SK-N-MC (cell line): ENCODE measurements around the gene COL11A1.
A peak's percentile ranks its signal among the peaks of the same experiment; 100 is the strongest.

ENCODE experiments used
- DNase-seq: peaks from one replicate; pipeline ENCODE4 v3.0.0-alpha.2; 2011; ENCODE audit warnings: low read depth, low spot score
- H3K27ac ChIP-seq: fragments of 200-600 bp; sonication (generic); 2 replicates; pipeline ENCODE4 v1.5.1; 2016; ENCODE audit warnings: mixed run types
- H3K36me3 ChIP-seq: fragments of 200-600 bp; sonication (generic); 2 replicates; pipeline ENCODE4 v1.6.1; 2017; ENCODE audit warnings: antibody characterized with exemption, low read length, mixed read lengths; ENCODE audit not compliant: insufficient read depth
- H3K4me3 ChIP-seq: fragments of 200-600 bp; sonication (generic); 2 replicates; pipeline ENCODE4 v1.5.1; 2016
- H3K9ac ChIP-seq: fragments of 200-600 bp; sonication (generic); 2 replicates; pipeline ENCODE4 v1.8.0; 2017; ENCODE audit warnings: mixed run types, mixed read lengths; ENCODE audit not compliant: insufficient read length
- H3K9me3 ChIP-seq: fragments of 200-600 bp; sonication (generic); 2 replicates; pipeline ENCODE4 v1.6.1; 2017; ENCODE audit warnings: low read depth, mild to moderate bottlenecking, antibody characterized with exemption, low read length, moderate library complexity, mixed read lengths
- EZH2 ChIP-seq: fragments of 200-600 bp; sonication (generic); IDR thresholded peaks from one replicate; pipeline ENCODE4 v1.6.1; 2017; ENCODE audit warnings: antibody characterized with exemption
- FOXP2 ChIP-seq: optimal IDR thresholded peaks from 2 replicates; pipeline ENCODE3; 2011; ENCODE audit warnings: mild to moderate bottlenecking, moderate library complexity; ENCODE audit not compliant: insufficient read depth; ENCODE audit errors: extremely low read length, control extremely low read depth
- POLR2AphosphoS5 ChIP-seq: IDR thresholded peaks from 2 replicates; pipeline ENCODE4 v1.6.1; 2012; ENCODE audit warnings: mild to moderate bottlenecking, low read depth, low read length, borderline replicate concordance

Gene COL11A1

DNA sequence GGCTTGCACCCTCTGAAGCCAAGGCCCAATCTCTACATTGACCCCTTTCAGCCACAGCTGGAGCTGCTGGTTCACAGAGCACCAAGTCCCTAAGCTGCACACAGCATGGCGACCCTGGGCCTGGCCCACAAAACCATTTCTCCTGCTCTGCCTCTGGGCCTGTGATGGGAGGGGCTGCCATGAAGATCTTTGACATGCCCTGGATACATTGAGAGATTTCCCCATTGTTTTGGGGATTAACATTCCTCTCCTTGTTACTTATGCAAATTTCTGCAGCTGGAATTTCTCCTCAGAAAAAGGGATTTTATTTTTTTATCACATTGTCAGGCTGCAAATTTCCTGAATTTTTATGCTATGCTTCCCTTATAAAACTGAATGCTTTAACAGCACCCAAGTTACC lies 235.8 kb downstream of the COL11A1 start:
- Histone ChIP-seq H3K27ac (no peak overlapping the region), H3K9me3 (no peaks in the 10 kb centered on the region), H3K4me3 (no peak overlapping the region), H3K36me3 (no peaks in the 10 kb centered on the region), H3K9ac (no peak overlapping the region)
- DNase-seq, result no peak
- TF ChIP-seq POLR2AphosphoS5 (no peak), FOXP2 (no peak), EZH2 (no peak)

DNA sequence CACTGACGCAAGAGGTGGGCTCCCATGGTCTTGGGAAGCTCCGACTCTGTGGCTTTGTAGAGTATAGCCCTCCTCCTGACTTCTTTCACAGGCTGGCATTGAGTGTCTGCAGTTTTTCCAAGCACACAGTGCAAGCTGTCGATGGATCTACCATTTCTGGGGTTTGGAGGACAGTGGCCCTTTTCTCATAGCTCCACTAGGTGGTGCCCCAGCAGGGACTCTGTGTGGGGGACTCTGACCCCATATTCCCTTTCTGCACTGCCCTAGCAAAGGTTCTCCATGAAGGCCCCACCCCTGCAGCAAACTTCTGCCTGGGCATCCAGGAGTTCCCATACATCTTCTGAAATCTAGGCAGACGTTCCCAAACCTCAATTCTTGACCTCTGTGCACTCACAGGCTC lies 236.2 kb downstream of the COL11A1 start:
- no peaks in the 10 kb centered on the region for H3K9me3 ChIP-seq
- H3K36me3 ChIP-seq, result no peaks in the 10 kb centered on the region
- DNase-seq, result no peak
- TF ChIP-seq FOXP2, result no peak
- no peak for TF ChIP-seq EZH2
- no peak for TF ChIP-seq POLR2AphosphoS5
- H3K27ac ChIP-seq, result no peak overlapping the region
- no peak overlapping the region for H3K9ac ChIP-seq
- no peak overlapping the region for H3K4me3 ChIP-seq

DNA sequence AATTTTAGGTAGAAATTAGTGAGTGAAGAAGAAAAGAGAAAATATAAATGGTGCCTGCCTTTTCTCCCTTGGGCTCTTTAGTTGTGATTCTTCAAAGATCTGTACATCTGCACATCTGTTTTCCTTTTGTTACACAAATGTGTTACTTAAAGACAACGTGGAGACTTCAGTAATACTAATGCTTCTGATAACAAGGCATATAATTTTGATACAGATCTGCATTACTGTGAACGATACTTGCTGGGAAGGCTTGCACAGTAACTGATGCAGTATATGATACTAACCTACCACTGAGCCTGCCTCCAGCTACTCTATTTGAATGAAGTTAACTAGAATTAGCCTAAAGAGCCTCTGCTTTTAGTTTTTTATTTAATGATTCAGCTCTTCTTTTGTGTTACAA lies 244.6 kb downstream of the COL11A1 start:
- Histone ChIP-seq H3K4me3 (peak overlapping the region; percentile 50), H3K9me3 (no peaks in the 10 kb centered on the region), H3K36me3 (no peaks in the 10 kb centered on the region), H3K27ac (peak overlapping the region; percentile 70), H3K9ac (peak overlapping the region; percentile 1)
- no peak for TF ChIP-seq FOXP2
- no peak for TF ChIP-seq POLR2AphosphoS5
- no peak for TF ChIP-seq EZH2
- DNase-seq, result peak; percentile 57

DNA sequence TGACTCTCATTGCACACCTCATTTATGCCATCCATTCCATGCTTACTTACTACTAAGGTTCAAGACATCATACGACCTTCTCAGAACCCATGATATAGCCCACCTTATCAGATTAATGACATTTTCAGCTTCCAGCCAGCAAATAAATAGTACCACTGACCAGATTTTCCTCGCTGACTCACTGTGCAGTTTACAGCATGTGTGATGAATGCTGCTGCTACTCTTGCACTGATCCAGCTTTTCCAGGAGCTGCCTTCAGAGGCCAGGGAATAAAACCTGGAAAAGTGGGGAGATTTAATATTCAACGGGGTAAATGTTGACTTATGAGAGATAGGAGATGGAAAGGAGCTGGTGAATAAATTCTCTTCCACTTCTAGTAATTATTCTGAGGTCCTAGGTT lies 247.1 kb downstream of the COL11A1 start:
- Histone ChIP-seq H3K4me3 (no peak overlapping the region), H3K27ac (no peak overlapping the region), H3K9ac (no peak overlapping the region), H3K36me3 (no peaks in the 10 kb centered on the region), H3K9me3 (no peaks in the 10 kb centered on the region; the same call in 1 of the 2 replicates)
- TF ChIP-seq FOXP2 (no peak), EZH2 (no peak), POLR2AphosphoS5 (no peak)
- no peak for DNase-seq

DNA sequence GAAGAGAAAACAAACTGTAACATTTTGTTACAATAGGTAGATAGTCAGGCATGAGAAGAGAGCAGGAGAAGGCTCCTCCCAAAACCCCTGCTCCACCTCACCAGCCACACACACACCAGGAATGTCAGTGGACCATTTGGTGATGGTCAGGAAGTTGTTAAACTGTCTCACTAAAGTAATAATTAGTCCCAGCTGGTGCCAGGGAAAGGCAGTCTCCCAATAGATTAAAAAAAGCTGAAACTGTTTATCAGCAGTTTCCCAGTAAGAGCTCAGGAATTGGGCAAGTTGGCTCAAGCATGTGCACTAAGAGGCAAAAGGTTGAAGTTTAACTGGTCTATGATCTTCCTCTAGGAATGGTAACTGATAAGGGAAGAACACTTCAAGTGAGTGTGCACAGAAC lies 249.6 kb downstream of the COL11A1 start:
- DNase-seq, result peak; percentile 50
- Histone ChIP-seq H3K36me3 (no peaks in the 10 kb centered on the region), H3K27ac (peak overlapping the region; percentile 80), H3K9ac (peak overlapping the region; percentile 15), H3K4me3 (peak overlapping the region; percentile 40), H3K9me3 (no peaks in the 10 kb centered on the region; the same call in 1 of the 2 replicates)
- TF ChIP-seq FOXP2 (no peak), POLR2AphosphoS5 (no peak; the same call in 1 of the 2 replicates), EZH2 (no peak)

DNA sequence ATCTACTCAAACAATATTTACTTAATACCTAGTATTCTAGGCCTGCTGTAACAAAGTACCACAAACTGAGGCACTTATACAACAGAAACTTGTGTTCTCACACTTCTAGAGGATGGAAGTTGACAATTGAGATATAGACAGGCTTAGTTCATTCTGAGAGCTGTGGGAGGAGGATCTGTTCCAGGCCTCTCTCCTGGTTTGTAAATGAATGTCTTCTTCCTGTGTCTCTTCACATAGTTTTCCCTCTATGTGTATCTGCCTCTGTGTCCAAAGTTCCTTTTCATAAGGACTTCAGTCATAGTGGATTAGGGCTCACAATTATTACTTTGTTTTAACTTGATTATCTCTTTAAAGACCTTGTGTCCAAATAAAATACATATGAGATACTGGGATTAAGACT lies 251.1 kb downstream of the COL11A1 start:
- TF ChIP-seq EZH2, result no peak
- no peak for TF ChIP-seq FOXP2
- TF ChIP-seq POLR2AphosphoS5, result no peak
- no peak for DNase-seq
- H3K27ac ChIP-seq, result no peak overlapping the region
- no peaks in the 10 kb centered on the region for H3K36me3 ChIP-seq
- H3K9ac ChIP-seq, result no peak overlapping the region
- H3K9me3 ChIP-seq, result no peaks in the 10 kb centered on the region; the same call in 1 of the 2 replicates
- H3K4me3 ChIP-seq, result no peak overlapping the region

DNA sequence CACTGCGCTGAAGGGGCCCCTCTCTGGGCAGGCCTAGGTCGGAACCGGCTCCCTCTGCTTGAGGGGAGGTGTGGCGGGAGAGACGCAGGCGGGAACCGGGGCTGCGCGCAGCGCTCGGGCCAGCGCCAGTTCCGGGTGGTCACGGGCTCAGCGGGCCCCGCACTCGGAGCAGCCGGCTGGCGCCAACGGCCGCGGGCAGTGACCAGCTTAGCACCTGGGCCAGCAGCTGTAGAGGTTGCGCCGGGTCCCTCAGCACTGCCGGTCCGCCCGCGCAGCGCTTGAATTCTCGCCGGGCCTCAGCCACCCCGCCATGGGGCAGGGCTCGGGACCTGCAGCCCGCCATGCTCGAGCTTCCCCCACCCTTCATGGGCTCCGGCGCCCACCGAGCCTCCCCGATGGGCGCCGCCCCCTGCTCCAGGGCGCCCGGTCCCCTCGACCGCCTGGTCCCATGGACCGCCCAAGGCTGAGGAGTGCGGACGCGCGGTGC lies 254.6 kb downstream of the COL11A1 start:
- DNase-seq, result no peak
- Histone ChIP-seq H3K27ac (peak overlapping the region; percentile 84; the same call in 1 of the 2 replicates), H3K9ac (peak overlapping the region; percentile 51), H3K36me3 (no peaks in the 10 kb centered on the region), H3K4me3 (no peak overlapping the region), H3K9me3 (no peaks in the 10 kb centered on the region; the same call in 1 of the 2 replicates)
- TF ChIP-seq EZH2 (no peak), POLR2AphosphoS5 (no peak), FOXP2 (no peak)

DNA sequence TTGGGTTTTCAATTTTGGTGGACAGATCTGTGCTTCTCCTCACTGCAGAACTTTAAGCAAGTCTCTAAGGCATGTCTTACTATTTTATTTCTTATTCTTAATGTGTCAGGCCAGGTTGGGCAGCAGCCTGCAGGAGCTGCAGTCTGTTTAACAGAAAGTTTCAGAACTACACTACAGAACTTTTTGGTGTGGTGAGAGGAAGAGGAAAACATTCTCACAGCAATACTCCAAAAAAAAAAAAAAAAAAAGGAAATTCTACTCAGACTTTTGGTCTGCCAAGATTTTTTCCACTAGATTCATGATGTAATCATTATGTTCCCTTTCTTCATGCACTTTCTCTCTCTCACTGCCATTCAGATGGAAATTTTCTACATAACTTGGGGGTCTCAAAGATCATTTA lies 255.2 kb downstream of the COL11A1 start:
- Histone ChIP-seq H3K4me3 (no peak overlapping the region), H3K36me3 (no peaks in the 10 kb centered on the region), H3K9me3 (peaks cover under 1% of the 10 kb centered on the region; the same call in 1 of the 2 replicates), H3K27ac (peak overlapping the region; percentile 84), H3K9ac (peak overlapping the region; percentile 51)
- DNase-seq, result no peak
- TF ChIP-seq FOXP2 (no peak), EZH2 (no peak), POLR2AphosphoS5 (no peak)

DNA sequence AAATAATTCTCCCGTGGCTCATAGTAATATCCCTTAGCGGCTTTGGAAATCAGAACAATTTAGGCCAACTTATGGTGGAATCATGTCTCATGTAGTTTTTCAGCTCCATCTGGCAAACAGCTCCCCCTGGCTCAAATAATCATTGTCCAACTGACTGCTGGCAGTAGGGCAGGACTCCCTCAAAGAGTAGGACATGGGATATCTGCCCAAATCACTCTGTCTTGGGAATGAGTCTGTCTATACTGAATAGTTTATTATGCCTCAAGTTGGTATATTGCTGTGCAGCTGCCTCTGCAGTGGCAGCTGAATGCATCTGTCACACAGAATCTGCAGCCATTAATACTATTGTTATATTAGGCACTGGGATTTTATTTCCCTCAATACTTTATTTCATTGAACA lies 255.7 kb downstream of the COL11A1 start:
- H3K36me3 ChIP-seq, result no peaks in the 10 kb centered on the region
- peaks cover 2% of the 10 kb centered on the region; the same call in 1 of the 2 replicates for H3K9me3 ChIP-seq
- DNase-seq, result no peak
- TF ChIP-seq FOXP2 (no peak), EZH2 (no peak), POLR2AphosphoS5 (no peak)
- H3K27ac ChIP-seq, result peak overlapping the region; percentile 84
- H3K9ac ChIP-seq, result peak overlapping the region; percentile 51
- no peak overlapping the region for H3K4me3 ChIP-seq
